ENCODE measurements around the gene KCNN3.

DNA sequence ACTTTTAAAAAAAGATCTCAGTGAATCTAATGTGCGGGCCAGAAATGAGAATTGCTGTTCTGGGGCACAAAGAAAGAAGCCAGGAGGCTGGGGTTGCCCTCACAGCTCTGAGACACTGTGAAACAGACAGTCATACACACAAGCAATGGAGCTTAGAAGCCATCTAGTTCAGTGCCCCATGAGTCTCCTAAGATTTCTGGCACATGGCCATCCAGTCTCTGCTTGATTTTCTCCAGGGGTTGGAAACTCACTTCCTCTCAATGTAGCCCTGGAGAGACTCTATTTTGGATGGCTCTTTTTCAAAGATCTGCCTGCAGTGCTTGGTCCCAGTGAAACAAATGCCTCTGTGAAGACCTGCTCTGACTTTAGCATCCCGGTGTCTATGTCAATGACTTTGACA, 38.6 kb downstream of the KCNN3 start:
- TF ChIP-seq, protein P1, sequence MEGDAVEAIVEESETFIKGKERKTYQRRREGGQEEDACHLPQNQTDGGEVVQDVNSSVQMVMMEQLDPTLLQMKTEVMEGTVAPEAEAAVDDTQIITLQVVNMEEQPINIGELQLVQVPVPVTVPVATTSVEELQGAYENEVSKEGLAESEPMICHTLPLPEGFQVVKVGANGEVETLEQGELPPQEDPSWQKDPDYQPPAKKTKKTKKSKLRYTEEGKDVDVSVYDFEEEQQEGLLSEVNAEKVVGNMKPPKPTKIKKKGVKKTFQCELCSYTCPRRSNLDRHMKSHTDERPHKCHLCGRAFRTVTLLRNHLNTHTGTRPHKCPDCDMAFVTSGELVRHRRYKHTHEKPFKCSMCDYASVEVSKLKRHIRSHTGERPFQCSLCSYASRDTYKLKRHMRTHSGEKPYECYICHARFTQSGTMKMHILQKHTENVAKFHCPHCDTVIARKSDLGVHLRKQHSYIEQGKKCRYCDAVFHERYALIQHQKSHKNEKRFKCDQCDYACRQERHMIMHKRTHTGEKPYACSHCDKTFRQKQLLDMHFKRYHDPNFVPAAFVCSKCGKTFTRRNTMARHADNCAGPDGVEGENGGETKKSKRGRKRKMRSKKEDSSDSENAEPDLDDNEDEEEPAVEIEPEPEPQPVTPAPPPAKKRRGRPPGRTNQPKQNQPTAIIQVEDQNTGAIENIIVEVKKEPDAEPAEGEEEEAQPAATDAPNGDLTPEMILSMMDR (IDR thresholded peaks at IDR 0.05), result no peak
- no peak for TF ChIP-seq EZH2 (IDR thresholded peaks at IDR 0.05; ENCODE audit: borderline replicate concordance, insufficient read depth, low read depth, low read length, poor library complexity, severe bottlenecking)

Measured in B cell (primary cell).